ENCODE data around the gene RBM12. TPM values are rescaled to one million over a fixed set of nuclear protein-coding genes. Genes with fewer than 3 reads are reported as not detected.

The RBM12 gene
- total RNA-seq, 4 donors from 2014 or later = 9.8 to 23.7 (median 20.7) TPM

- in situ Hi-C loops (cut with MboI; ENCODE audit: low sequenced_read_pairs in 4 of 4) (no loop called here), intact Hi-C loops (cut with DNase I; ENCODE audit: low total_unique reads) (no loop called here)
- Histone ChIP-seq H3K36me3 (peaks cover 0 to 21% of the 10 kb centered on the region in 2 donors), H3K4me3 (no peak overlapping the region), H3K27me3 (no peaks in the 10 kb centered on the region), H3K9me3 (no peaks in the 10 kb centered on the region), H3K27ac (peak overlapping the region in 1 of 4 donors; percentile 29), H3K4me1 (peaks cover 40 to 56% of the 10 kb centered on the region in 2 donors)
- ATAC-seq (no peak), DNase-seq (no peak)
- TF ChIP-seq POLR2A (IDR thresholded peaks at IDR 0.05) (no peak), CTCF (IDR thresholded peaks at IDR 0.05 in 4 of 5, conservative IDR thresholded peaks at IDR 0.05 in 1 of 5) (no peak)
These were observed 12.7 kb downstream of the RBM12 start for GRCh38 chr20:35651958-35652357.

GRCh38 chr20:35650632-35651031 lies 14.1 kb downstream of the RBM12 start:
- no peak for TF ChIP-seq CTCF (IDR thresholded peaks at IDR 0.05 in 4 of 5, conservative IDR thresholded peaks at IDR 0.05 in 1 of 5)
- no peak for TF ChIP-seq POLR2A (IDR thresholded peaks at IDR 0.05)
- ATAC-seq (no peak), DNase-seq (no peak)
- no peaks in the 10 kb centered on the region for H3K27me3 ChIP-seq
- H3K4me1 ChIP-seq = peaks cover 37 to 46% of the 10 kb centered on the region in 2 donors
- in situ Hi-C loops (cut with MboI; ENCODE audit: low sequenced_read_pairs in 4 of 4) = no loop called here
- H3K27ac ChIP-seq = no peak overlapping the region
- H3K36me3 ChIP-seq = peaks cover 0 to 21% of the 10 kb centered on the region in 2 donors
- intact Hi-C loops (cut with DNase I; ENCODE audit: low total_unique reads) = no loop called here
- H3K9me3 ChIP-seq = no peaks in the 10 kb centered on the region
- H3K4me3 ChIP-seq = no peak overlapping the region

- DNase-seq = no peak
- no peaks in the 10 kb centered on the region for H3K27me3 ChIP-seq
- H3K27ac ChIP-seq = no peak overlapping the region
- H3K4me1 ChIP-seq = peaks cover 37 to 57% of the 10 kb centered on the region in 2 donors
- TF ChIP-seq POLR2A (IDR thresholded peaks at IDR 0.05) = no peak
- no peak for TF ChIP-seq CTCF (IDR thresholded peaks at IDR 0.05 in 4 of 5, conservative IDR thresholded peaks at IDR 0.05 in 1 of 5)
- in situ Hi-C loops (cut with MboI; ENCODE audit: low sequenced_read_pairs in 4 of 4) (no loop called here), intact Hi-C loops (cut with DNase I; ENCODE audit: low total_unique reads) (no loop called here)
- no peaks in the 10 kb centered on the region for H3K9me3 ChIP-seq
- ATAC-seq = no peak
- peaks cover 0 to 6% of the 10 kb centered on the region in 2 donors for H3K36me3 ChIP-seq
- no peak overlapping the region for H3K4me3 ChIP-seq
These were observed 15.9 kb downstream of the RBM12 start for GRCh38 chr20:35648836-35649235.

GRCh38 chr20:35644806-35645205 lies 19.9 kb downstream of the RBM12 start:
- in situ Hi-C loops (cut with MboI; ENCODE audit: low sequenced_read_pairs in 4 of 4) = no loop called here
- no peaks in the 10 kb centered on the region for H3K36me3 ChIP-seq
- no peak for DNase-seq
- peaks cover 19 to 47% of the 10 kb centered on the region in 2 donors for H3K4me1 ChIP-seq
- no peaks in the 10 kb centered on the region for H3K27me3 ChIP-seq
- no peaks in the 10 kb centered on the region for H3K9me3 ChIP-seq
- H3K27ac ChIP-seq = no peak overlapping the region
- no peak for ATAC-seq
- intact Hi-C loops (cut with DNase I; ENCODE audit: low total_unique reads) = no loop called here
- TF ChIP-seq CTCF (IDR thresholded peaks at IDR 0.05 in 4 of 5, conservative IDR thresholded peaks at IDR 0.05 in 1 of 5) (no peak), POLR2A (IDR thresholded peaks at IDR 0.05) (no peak)
- H3K4me3 ChIP-seq = no peak overlapping the region

- DNase-seq = no peak
- in situ Hi-C loops (cut with MboI; ENCODE audit: low sequenced_read_pairs in 4 of 4) (no loop called here), intact Hi-C loops (cut with DNase I; ENCODE audit: low total_unique reads) (no loop called here)
- no peak for ATAC-seq
- no peaks in the 10 kb centered on the region for H3K27me3 ChIP-seq
- no peak overlapping the region for H3K27ac ChIP-seq
- no peaks in the 10 kb centered on the region for H3K36me3 ChIP-seq
- peaks cover 19 to 38% of the 10 kb centered on the region in 2 donors for H3K4me1 ChIP-seq
- H3K4me3 ChIP-seq = no peak overlapping the region
- TF ChIP-seq POLR2A (IDR thresholded peaks at IDR 0.05) = no peak
- TF ChIP-seq CTCF (IDR thresholded peaks at IDR 0.05 in 4 of 5, conservative IDR thresholded peaks at IDR 0.05 in 1 of 5) = no peak
- H3K9me3 ChIP-seq = no peaks in the 10 kb centered on the region
These were observed 21.7 kb downstream of the RBM12 start for GRCh38 chr20:35643045-35643444.

Measured in gastrocnemius medialis (tissue), 4 donors.